ENCODE data around the gene SZRD1.

DNA sequence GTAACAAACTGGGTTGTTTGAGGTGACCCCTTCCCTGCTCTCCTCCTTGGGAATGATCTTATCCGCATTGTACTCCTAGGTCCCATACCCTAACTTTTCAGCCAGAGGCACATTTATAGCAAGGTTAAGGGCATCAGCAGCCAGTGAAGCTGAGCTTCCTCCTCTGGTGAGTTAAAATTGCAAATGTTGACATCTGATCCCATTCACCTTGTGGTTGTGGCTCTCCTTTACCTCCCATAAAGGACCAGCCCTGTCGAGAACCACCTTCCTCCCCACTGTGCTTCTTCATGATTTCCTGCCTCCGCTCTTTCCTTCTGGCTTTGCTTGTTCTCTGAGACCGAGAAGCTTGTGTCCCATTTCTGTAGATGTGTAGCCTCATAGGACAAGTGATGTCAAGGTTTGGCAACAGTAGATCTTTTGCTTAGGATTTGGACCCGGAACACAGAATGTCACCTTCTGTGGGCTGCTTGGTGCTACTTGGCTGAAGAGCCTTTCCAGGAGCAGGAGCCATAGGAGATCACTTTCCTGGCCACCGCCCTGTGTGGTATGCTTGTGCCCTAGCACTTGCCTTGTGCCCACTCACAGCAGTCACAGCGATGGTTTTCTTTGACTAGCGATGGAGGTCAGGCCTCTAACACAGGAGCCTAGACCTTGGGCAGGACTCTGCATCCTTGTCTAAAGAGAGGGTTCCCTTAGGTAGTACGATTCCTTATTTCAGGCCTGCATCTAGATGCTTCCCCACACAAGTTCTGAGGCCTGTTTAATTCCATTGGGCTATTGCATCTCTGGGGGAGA is 18.8 kb downstream of the SZRD1 start:
- TF ChIP-seq ARNTL (CRISPR knock-in tag; IDR thresholded peaks at IDR 0.05; ENCODE audit: borderline replicate concordance, low read depth) (no peak), ZC3H10 (CRISPR knock-in tag; IDR thresholded peaks at IDR 0.05) (no peak), CSDC2 (CRISPR knock-in tag; IDR thresholded peaks at IDR 0.05) (no peak), PPARA (CRISPR knock-in tag; IDR thresholded peaks at IDR 0.05; ENCODE audit: borderline replicate concordance) (no peak), TOX (CRISPR knock-in tag; IDR thresholded peaks at IDR 0.05; ENCODE audit: borderline replicate concordance) (no peak), ISL1 (CRISPR knock-in tag; IDR thresholded peaks at IDR 0.05) (no peak), PATZ1 (CRISPR knock-in tag; IDR thresholded peaks at IDR 0.05; ENCODE audit: borderline replicate concordance) (no peak), ZNF8 (CRISPR knock-in tag; IDR thresholded peaks at IDR 0.05) (no peak)
- TF ChIP-seq, protein P1, sequence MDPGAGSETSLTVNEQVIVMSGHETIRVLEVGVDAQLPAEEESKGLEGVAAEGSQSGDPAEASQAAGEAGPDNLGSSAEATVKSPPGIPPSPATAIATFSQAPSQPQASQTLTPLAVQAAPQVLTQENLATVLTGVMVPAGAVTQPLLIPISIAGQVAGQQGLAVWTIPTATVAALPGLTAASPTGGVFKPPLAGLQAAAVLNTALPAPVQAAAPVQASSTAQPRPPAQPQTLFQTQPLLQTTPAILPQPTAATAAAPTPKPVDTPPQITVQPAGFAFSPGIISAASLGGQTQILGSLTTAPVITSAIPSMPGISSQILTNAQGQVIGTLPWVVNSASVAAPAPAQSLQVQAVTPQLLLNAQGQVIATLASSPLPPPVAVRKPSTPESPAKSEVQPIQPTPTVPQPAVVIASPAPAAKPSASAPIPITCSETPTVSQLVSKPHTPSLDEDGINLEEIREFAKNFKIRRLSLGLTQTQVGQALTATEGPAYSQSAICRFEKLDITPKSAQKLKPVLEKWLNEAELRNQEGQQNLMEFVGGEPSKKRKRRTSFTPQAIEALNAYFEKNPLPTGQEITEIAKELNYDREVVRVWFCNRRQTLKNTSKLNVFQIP (CRISPR knock-in tag; IDR thresholded peaks at IDR 0.05; ENCODE audit: borderline replicate concordance, low read depth) = no peak

Measured in SK-N-SH treated with all-trans-retinoic acid at 6 μM for 48 hours (cell line).